GM12891 (cell line): ENCODE results near the gene IGSF3.

Source experiments
- PAX5 ChIP-seq: IDR thresholded peaks from 2 replicates; pipeline ENCODE4 v1.6.1; 2011; ENCODE audit warnings: low read length, moderate library complexity, mild to moderate bottlenecking; ENCODE audit not compliant: insufficient read depth, severe bottlenecking
- POLR2A ChIP-seq: IDR thresholded peaks from 2 replicates; pipeline ENCODE4 v1.6.1; 2011; ENCODE audit warnings: low read depth, low read length, control low read depth
- POLR2AphosphoS5 ChIP-seq: IDR thresholded peaks from 2 replicates; pipeline ENCODE4 v1.6.1; 2011; ENCODE audit warnings: low read depth, low read length, control low read depth
- POU2F2 ChIP-seq: IDR thresholded peaks from 2 replicates; pipeline ENCODE4 v1.6.1; 2011; ENCODE audit warnings: low read depth, mild to moderate bottlenecking, control low read depth, low read length, moderate library complexity
- SPI1 ChIP-seq: IDR thresholded peaks from 2 replicates; pipeline ENCODE4 v1.6.1; 2011; ENCODE audit warnings: low read depth, low read length, control low read depth
- TAF1 ChIP-seq: IDR thresholded peaks from 2 replicates; pipeline ENCODE4 v1.6.1; 2011; ENCODE audit warnings: low read depth, low read length, control low read depth

GRCh38 chr1:116587501-116588227, 79.9 kb downstream of the IGSF3 start:
- TF ChIP-seq POLR2A (no peak), POLR2AphosphoS5 (no peak), PAX5 (no peak), TAF1 (no peak), SPI1 (no peak), POU2F2 (no peak)
